NCI-H2227 (cell line): ENCODE measurements around the gene FHL3.
A peak's percentile ranks its signal among the peaks of the same experiment; 100 is the strongest.

Experiments
- DNase-seq: peaks from one replicate; lab custom pipeline; 2025; ENCODE audit not compliant: unreplicated experiment; lab: John Stamatoyannopoulos, UW

The FHL3 gene

DNA sequence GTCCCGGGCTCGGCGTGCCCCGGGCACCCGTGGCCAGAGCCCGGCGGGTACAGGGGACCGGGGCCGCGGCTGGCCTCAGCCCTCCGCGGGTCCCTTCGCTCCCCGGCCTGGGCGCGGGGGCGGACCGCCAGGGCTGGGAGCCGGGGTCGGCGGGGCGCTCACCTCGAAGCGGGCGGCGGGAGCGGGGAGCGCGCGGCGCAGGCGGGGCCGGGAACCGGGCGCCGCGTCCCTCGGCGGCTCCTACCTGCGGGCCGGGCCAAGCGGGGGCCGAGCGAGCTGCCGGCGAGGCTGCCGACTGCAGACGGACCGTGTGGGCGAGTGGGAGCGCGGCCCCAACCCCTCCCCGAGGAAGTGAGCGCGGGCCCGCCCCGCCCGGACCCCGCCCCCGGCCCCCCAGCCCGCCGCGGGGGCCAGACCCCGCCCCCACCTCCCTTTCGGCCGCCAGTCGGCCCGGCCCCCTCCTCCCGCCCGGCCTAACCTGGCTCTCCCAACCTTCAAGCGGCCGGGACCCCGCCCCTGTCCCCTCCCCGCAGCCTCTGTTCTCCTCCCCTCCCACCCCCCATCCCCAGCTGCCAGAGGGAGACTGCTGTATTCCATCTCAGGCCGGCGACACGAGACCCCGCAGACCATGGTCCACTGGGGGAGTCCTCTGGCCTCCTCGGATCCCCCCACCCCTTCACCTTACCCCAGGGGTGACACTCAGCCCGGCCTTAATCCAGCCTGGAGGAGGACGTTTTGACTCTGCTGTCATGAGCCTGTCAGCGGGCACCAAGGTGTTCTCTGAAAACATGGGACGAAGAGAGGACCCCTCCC lies at the start of gene FHL3:
Gene FHL3 (minus strand): TSS at position 320 of the 813 bp plus-strand sequence. CDS start 6,102 bp downstream, outside the sequence.
- DNase-seq = peak; percentile 81

DNA sequence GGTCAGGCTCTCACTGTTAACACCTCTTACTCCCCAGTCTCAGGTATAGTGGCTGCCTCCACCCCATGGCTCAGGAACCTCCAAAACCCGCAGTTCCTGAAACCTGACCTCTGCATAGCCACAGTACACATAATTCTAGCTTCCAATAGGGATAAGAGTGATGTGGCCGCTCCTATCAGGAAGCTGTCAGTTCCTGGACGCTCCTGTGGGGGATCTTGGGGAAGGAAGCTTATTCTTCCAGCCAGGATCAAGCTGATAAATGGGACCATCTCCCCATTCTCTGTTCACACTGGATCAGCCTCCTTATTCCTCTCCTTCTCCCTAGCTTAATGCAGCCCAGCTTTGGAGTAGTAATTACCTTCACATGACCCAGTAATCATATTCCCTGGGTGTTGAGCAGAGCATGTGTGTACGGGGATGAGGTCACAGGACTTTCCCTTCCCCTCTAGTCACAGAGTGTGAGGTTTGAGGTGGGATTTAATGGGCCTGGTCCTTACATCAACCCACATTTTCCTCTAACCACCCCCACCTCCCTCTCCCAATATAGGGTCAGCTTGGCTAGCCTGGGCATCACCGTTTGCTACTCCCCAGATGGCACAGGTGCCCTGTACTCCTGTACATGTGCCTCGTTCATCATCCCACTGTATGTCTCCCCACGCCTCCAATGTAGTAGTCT lies 48.2 kb upstream of the FHL3 start:
- DNase-seq = no peak

- no peak for DNase-seq
Measured at GRCh38 chr1:38052750-38053415, 47.6 kb upstream of the FHL3 start.

DNA sequence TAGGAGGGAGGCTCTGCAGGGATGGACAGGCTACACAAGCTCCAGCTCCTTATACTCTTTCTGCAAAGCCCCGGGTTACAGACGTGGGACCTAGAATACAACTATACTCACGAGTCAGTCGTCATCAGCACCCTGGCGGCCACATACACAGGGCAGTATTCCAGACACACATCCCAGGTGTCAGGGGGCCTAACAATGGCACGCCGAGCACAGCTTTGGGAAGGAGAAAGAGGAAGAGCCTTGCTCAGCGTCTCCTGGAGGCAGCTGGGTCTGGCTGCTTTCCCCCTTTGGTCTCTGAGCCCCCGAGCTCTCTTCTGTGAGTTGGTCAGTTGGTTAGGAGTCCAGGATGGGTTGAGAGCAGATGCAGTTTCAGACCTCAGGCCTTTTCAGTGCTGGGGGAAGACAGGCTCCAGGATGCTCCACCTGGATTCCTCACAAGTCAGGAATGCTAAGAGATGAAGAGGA lies 45.8 kb upstream of the FHL3 start:
- DNase-seq = no peak

- peak; percentile 65 for DNase-seq
Measured at GRCh38 chr1:38050397-38051078, 45.2 kb upstream of the FHL3 start.

GRCh38 chr1:38047603-38048141 lies 42.4 kb upstream of the FHL3 start:
- peak; percentile 49 for DNase-seq

- peak; percentile 92 for DNase-seq
Measured at GRCh38 chr1:38046884-38047602, 41.7 kb upstream of the FHL3 start.

- DNase-seq = no peak
Measured at GRCh38 chr1:38046333-38046883, 41.1 kb upstream of the FHL3 start, which contains the start of gene POU3F1. TSS of gene POU3F1 (minus strand) at chr1:38046793. CDS start at chr1:38046743, 50 bp downstream.

DNA sequence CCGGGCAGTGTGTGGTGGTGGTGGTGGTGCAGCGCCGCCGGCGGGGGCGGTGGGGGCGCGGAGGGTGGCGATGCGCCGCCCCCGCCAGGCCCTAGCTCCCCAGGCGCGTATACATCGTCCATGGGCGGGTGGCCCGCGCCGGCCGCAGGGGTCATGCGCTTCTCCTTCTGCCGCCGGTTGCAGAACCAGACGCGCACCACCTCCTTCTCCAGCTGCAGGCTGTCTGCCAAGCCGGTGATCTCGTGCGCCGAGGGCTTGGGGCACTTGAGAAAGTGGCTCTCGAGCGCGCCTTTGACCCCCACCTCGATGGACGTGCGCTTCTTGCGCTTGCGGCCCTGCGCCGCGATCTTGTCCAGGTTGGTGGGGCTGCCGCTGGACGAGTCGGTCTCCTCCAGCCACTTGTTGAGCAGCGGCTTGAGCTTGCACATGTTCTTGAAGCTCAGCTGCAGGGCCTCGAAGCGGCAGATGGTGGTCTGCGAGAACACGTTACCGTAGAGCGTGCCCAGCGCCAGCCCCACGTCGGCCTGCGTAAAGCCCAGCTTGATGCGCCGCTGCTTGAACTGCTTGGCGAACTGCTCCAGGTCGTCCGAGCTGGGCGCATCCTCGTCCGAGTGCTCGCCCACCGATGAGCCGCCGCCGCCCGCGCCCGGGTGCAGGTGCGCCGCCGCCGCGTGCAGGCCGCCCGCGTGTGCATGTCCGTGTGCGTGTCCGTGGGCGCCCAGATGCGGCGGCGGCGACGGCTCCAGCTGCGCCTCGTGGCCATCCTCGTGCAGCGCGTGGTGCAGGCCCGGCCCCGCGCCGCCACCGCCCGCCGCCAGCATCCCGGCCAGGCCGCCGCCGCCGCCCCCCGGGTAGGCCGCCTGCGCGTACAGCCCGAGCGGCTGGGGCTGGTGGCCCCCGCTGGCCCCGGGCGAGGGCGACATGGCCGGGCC lies 40.4 kb upstream of the FHL3 start:
- peak; percentile 66 for DNase-seq

- peak; percentile 23 for DNase-seq
Measured at GRCh38 chr1:38044221-38045215, 39.2 kb upstream of the FHL3 start.

DNA sequence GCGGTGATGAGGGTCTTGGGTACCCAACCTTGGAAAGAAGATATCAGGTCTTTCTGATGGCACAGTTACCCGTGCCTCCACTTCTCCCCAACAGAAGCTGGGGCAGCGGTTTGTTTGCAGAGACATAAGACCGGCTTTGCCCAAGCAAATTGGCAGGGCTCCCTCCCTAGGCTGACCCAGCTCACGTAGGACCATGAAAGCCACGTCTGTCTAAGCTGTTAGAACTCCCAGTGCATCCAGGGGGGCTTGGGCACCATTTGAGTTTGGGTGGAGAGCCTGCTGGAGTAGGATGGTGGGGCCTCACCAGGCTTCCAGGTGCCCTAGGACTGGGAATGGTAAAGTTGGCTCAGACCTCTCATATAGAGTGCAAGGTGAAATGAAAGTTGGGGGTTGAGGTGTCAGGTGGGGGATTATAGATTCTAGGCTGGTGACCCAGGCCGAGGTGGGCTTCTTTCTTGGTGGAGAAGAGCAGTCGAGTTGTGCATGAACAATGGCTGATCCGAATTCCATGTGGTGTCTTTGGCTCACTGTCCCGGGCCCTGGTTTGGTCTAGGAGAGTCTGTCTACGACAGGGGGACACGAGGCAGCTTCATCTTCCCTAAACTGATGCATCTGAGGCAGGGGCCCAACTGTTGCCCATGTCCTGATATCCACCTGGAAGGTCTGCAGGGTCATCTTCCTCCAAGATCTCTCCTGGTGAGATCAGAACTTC lies 37.9 kb upstream of the FHL3 start:
- DNase-seq = no peak

- no peak for DNase-seq
Measured at GRCh38 chr1:38041936-38042834, 36.9 kb upstream of the FHL3 start.

DNA sequence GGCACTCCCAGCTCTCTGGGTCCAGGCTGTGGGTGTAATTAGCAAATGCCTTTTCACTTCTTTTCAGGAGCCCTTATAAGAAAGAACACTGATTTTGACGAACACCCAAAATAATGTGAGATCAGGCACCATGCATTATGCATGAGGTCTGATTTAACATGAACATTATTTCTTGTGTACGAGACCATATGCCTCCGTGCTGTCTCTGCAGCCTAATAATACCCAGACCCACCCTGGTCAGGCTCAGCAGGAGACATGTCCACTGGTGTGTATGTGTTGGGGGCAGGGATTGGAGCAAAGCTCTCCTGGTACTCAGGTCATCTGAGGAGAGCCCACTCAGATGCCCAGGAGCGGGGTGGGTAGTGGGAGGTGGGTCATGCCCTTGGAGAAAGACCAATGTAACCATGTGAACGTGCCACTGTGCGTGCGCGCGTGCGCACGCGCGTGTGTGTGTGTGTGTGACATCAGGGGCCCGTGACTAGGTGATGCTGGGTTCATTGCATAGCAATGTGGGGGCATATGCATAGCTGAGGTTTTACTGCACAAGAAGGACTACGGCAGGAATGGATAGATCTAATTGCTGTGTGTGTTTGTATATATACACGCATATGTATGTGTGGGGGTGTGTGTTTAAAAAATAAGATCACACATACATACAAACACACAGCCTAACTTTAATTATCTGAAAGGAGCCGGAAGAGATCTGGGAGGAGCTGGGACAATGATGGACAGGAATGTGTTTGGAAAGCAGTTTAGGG lies 34.2 kb upstream of the FHL3 start:
- DNase-seq = no peak

GRCh38 chr1:38038861-38039260 lies 33.5 kb upstream of the FHL3 start:
- DNase-seq = no peak
